ENCODE measurements around the gene DDX11.
"Not testable (repeated sequence)": the region's sequence is repeated elsewhere in the genome, so short reads cannot be mapped to it uniquely, and the experiment has no call there.

DNA sequence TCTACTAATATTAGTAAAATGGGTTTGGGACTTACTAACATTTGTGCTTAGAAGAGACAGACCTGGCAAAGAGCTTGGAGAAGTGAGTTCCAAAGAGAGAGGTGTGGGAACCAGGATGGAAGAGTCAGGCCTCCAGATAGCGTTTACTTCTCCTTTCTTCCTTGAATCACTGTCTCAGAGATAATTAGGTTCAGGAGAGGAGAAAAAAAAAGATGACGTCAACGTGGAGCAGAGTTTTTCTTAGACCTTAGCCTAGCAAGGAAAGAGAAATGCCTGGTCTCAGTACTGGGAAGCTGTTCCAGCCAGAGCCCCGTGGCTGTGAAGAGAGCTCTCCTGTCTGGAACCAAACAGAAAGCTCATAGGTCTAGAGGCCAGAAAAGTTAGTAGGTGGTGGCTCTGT is 3.4 kb downstream of the DDX11 start:
- not testable (repeated sequence) for TF ChIP-seq YY1, ZNF121, ZNF544 (tag by site-specific recombination; IDR thresholded peaks at IDR 0.05)
- TF ChIP-seq, protein P1, sequence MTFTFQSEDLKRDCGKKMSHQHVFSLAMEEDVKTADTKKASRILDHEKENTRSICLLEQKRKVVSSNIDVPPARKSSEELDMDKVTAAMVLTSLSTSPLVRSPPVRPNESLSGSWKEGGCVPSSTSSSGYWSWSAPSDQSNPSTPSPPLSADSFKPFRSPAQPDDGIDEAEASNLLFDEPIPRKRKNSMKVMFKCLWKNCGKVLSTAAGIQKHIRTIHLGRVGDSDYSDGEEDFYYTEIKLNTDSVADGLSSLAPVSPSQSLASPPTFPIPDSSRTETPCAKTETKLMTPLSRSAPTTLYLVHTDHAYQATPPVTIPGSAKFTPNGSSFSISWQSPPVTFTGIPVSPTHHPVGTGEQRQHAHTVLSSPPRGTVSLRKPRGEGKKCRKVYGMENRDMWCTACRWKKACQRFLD (tag by site-specific recombination; IDR thresholded peaks at IDR 0.05): not testable (repeated sequence)
- TF ChIP-seq, protein P2, sequence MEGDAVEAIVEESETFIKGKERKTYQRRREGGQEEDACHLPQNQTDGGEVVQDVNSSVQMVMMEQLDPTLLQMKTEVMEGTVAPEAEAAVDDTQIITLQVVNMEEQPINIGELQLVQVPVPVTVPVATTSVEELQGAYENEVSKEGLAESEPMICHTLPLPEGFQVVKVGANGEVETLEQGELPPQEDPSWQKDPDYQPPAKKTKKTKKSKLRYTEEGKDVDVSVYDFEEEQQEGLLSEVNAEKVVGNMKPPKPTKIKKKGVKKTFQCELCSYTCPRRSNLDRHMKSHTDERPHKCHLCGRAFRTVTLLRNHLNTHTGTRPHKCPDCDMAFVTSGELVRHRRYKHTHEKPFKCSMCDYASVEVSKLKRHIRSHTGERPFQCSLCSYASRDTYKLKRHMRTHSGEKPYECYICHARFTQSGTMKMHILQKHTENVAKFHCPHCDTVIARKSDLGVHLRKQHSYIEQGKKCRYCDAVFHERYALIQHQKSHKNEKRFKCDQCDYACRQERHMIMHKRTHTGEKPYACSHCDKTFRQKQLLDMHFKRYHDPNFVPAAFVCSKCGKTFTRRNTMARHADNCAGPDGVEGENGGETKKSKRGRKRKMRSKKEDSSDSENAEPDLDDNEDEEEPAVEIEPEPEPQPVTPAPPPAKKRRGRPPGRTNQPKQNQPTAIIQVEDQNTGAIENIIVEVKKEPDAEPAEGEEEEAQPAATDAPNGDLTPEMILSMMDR (tag by site-specific recombination; IDR thresholded peaks at IDR 0.05): not testable (repeated sequence)
- TF ChIP-seq, protein P3, sequence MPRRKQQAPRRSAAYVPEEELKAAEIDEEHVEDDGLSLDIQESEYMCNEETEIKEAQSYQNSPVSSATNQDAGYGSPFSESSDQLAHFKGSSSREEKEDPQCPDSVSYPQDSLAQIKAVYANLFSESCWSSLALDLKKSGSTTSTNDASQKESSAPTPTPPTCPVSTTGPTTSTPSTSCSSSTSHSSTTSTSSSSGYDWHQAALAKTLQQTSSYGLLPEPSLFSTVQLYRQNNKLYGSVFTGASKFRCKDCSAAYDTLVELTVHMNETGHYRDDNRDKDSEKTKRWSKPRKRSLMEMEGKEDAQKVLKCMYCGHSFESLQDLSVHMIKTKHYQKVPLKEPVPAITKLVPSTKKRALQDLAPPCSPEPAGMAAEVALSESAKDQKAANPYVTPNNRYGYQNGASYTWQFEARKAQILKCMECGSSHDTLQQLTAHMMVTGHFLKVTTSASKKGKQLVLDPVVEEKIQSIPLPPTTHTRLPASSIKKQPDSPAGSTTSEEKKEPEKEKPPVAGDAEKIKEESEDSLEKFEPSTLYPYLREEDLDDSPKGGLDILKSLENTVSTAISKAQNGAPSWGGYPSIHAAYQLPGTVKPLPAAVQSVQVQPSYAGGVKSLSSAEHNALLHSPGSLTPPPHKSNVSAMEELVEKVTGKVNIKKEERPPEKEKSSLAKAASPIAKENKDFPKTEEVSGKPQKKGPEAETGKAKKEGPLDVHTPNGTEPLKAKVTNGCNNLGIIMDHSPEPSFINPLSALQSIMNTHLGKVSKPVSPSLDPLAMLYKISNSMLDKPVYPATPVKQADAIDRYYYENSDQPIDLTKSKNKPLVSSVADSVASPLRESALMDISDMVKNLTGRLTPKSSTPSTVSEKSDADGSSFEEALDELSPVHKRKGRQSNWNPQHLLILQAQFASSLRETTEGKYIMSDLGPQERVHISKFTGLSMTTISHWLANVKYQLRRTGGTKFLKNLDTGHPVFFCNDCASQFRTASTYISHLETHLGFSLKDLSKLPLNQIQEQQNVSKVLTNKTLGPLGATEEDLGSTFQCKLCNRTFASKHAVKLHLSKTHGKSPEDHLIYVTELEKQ (tag by site-specific recombination; IDR thresholded peaks at IDR 0.05; ENCODE audit: borderline replicate concordance): not testable (repeated sequence)

Data from HEK293 (cell line).